Cardiac fibroblast (primary cell): Measurements from ENCODE around the gene TRAPPC2L.

Source experiments
- DNase-seq, 2 donors: peaks; one replicate each; pipeline versions ENCODE4 v3.0.0 to v3.0.0-alpha.2; 2010; ENCODE audit warnings: low read depth in 2 of 2
- H3K4me3 ChIP-seq, 2 donors: replicated peaks in 1 of 2; 1 replicate in 1 of 2; 2 replicates in 1 of 2; pipeline ENCODE4 v1.5.1; 2011; ENCODE audit warnings: low read depth in 2 of 2, low read length in 2 of 2, mild to moderate bottlenecking in 2 of 2, moderate library complexity in 1 of 2
- CTCF ChIP-seq: IDR thresholded peaks from one replicate; pipeline ENCODE4 v1.5.1; 2011; ENCODE audit warnings: low read depth, mild to moderate bottlenecking, low read length, inconsistent platforms

The TRAPPC2L gene

DNA sequence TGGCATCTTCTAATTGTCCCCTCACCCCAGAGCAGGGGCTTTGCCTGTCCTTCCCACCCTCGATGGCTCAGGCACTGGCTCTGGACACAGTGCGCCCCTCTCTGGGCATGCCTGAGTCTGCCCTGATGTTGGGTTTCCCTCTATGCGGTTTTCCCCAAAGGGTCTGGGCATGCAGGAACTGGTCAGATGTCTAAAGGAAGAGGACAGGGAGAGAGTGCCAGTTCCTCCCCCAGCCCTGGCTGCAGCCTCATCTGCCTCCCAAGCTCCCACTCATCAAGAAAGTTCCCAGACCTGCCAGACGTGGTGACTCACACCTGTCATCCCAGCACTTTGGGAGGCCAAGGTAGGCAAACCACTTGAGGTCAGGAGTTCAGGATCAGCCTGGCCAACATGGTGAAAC, 50.8 kb downstream of the TRAPPC2L start:
- DNase-seq: peak in 1 of 2 donors; percentile 25
- H3K4me3 ChIP-seq: no peak overlapping the region
- no peak for TF ChIP-seq CTCF

DNA sequence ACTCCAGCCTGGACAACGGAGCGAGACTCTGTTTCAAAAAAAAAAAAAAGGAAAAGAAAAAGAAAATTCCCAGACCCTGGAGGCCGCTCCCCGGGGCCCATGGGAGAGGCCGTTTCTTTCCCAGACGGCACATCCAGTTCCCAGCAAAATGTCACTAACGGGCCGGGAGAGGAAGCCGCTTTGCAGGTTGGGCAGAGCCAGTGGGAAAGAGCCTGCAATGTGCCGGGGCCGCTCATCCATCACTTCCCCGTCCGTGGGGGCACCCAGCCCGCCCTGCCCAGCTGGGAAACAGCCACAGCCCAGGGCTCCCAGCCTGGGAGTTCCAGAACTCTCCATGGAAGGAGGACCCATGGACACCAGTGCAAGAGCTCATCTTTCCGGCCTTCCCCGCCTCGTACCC, 51.4 kb downstream of the TRAPPC2L start:
- no peak for TF ChIP-seq CTCF
- no peak overlapping the region for H3K4me3 ChIP-seq
- no peak for DNase-seq

- no peak for DNase-seq
- H3K4me3 ChIP-seq: no peak overlapping the region
- TF ChIP-seq CTCF: no peak
Measured at GRCh38 chr16:88909431-88910210, 52.7 kb downstream of the TRAPPC2L start.

- TF ChIP-seq CTCF: no peak
- H3K4me3 ChIP-seq: no peak overlapping the region
- DNase-seq: no peak
Measured at GRCh38 chr16:88910284-88911135, 53.6 kb downstream of the TRAPPC2L start.

GRCh38 chr16:88911136-88911945, 54.4 kb downstream of the TRAPPC2L start:
- DNase-seq: no peak
- H3K4me3 ChIP-seq: no peak overlapping the region
- no peak for TF ChIP-seq CTCF

DNA sequence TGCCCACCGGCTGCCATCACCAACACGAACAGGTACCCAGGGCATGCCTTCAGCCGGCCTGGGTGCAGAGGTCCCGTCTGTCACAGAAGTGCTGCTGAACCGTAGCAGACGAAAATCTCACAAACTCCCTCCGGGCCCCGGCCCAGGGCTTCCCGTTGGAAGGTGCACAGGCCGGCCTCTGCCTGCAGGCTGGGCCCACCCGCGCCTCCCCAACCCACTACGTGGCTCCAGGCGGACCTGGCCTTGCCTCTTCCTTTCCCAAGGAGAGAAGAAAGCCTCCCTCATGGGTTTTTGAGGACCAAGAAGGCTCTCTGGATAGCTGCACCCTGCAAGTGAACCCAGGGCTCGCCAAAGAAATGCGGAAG, 55.0 kb downstream of the TRAPPC2L start:
- TF ChIP-seq CTCF: no peak
- no peak overlapping the region for H3K4me3 ChIP-seq
- no peak for DNase-seq
